Astrocyte (in vitro differentiated cells and primary cell): ENCODE results near the gene SLC7A5.

Experiments
- CTCF ChIP-seq: IDR thresholded peaks from 2 replicates; pipeline ENCODE4 v1.5.1; 2011; ENCODE audit warnings: low read depth, mild to moderate bottlenecking, inconsistent platforms, low read length, moderate library complexity; ENCODE audit not compliant: insufficient read depth
- EZH2 ChIP-seq: IDR thresholded peaks from 2 replicates; pipeline ENCODE4 v1.6.1; 2012; ENCODE audit warnings: mild to moderate bottlenecking, low read length, inconsistent platforms; ENCODE audit not compliant: insufficient read depth

GRCh38 chr16:87918338-87918737, 49.0 kb upstream of the SLC7A5 start:
- TF ChIP-seq CTCF (no peak), EZH2 (no peak)
